Endometrium (tissue), 2 donors: ENCODE results near the gene EXOC5.

Experiments used
- FAIRE-seq: peaks from 2 replicates; lab custom pipeline; 2012; peaks lifted over from hg19 to GRCh38; lab: Jason Lieb, UNC
- donor health status: control.
- donor health status: control.

The EXOC5 gene

GRCh38 chr14:57161583-57162234 lies 107.0 kb downstream of the EXOC5 start:
- FAIRE-seq = no peak

- no peak for FAIRE-seq
Measured at GRCh38 chr14:57160333-57160732, 108.4 kb downstream of the EXOC5 start.

- FAIRE-seq = no peak
Measured at GRCh38 chr14:57153286-57153685, 115.4 kb downstream of the EXOC5 start.
